Effector CD4-positive, alpha-beta T cell (primary cell): ENCODE measurements around the gene AZGP1.
"Not testable (repeated sequence)": the region's sequence is repeated elsewhere in the genome, so short reads cannot be mapped to it uniquely, and the experiment has no call there.

Experiments
- DNase-seq: peaks from one replicate; pipeline ENCODE4 v3.0.0-alpha.2; 2020

Gene AZGP1

DNA sequence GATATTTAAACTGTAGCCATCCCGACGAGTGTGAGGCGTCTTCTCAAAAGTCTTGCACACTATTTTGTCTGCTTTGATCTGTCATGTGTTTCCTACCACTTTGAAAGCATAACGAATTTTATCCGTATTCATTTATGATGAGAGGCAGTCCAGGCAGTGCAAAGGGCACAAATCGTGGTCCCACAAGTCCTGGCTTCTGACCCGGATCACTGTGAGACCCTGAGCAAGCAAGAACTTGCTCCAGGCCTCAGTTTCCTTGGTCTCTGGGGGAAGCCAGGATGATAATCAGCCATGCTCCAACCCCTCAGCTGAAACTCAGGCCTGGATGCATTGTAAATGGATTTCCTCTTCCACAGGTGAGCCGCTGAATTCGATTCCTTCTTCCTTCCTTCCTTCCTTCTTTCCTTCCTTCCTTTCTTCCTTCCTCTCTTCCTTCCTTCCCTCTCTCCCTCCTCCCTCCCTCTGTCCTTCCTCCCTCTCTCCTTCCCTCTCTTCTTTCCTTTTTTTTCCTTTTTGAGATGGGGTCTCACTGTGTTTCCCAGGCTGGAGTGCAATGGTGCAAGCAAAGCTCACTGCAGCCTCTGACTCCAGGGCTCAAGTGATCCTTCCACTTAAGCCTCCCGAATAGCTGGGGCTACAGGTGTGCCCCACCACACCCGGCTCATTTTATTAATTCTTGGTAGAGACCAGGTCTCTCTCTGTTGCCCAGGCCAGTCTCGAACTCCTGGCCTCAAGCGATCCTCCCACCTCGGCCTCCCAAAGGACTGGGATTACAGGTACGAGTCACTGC is 21.1 kb upstream of the AZGP1 start:
- no peak for DNase-seq

DNA sequence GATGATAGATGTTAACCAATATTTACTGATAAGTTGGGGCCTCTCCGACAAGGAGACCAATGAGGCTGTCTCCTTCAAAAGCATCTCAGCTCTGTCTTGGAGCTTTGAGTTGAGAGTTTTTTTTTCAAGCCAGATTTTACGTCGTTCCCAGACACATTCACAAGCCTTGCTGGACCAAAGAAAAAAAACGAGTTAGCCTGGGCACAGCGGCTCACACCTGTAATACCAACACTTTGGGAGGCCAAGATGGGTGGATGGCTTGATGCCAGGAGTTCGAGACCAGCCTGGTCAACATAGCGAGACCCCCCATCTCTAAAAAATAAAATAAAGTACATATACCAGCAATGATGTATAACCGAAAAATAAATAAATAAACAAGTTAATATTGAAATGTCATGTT is 19.0 kb upstream of the AZGP1 start:
- DNase-seq: no peak

DNA sequence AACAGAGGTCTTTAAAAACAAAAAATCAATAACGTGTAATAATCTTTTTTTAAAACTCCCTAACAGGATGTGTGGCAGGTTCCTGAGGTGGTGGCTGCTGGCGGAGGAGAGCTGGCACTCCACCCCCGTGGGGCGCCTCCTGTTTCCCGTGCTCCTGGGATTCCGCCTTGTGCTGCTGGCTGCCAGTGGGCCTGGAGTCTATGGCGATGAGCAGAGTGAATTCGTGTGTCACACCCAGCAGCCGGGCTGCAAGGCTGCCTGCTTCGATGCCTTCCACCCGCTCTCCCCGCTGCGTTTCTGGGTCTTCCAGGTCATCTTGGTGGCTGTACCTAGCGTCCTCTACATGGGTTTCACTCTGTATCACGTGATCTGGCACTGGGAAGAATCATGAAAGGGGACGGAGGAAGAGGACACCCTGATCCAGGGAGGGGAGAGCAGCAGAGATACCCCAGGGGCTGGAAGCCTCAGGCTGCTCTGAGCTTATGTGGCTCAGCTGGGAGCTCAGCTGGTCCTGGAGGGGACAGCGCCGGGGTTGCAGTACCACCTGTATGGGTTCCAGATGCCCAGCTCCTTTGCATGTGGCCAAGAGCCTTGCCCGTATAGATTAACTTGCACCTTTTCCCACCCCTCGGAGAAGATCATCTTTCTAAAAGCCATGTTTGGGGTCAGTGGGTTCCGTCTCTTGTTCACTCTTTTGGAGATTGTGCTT is 16.7 kb upstream of the AZGP1 start:
- no peak for DNase-seq

DNA sequence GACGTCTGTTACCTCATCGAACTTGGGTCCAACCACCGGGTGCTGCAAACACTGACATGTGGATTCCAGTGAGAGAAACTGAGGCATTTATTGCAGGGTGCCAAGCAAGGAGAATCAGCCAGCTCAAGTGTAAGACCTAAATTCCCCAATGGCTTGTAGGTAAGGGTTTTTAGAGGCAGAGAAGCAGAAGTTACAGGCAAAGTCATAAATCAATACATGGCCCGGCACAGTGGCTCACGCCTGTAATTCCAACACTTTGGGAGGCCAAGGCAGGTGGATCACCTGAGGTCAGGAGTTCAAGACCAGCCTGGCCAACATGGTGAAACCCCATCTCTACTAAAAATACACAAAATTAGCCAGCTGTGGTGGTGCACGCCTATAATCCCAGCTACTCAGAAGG is 15.7 kb upstream of the AZGP1 start:
- not testable (repeated sequence) for DNase-seq

DNA sequence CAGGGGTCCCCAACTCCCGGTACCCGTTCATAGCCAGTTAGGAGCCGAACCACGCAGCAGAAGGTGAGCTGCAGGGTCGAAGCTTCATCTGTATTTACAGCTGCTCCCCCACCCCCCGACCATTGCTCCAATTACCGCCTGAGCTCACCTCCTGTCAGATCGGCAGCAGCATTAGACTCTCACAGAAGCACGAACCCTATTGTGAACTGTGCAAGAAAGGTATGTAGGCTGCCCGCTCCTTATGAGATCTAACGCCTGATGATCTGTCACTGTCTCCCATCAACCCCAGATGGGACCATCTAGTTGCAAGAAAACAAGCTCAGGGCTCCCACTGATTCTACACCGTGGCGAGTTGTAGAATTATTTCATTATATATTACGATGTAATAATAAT is 14.6 kb upstream of the AZGP1 start:
- DNase-seq: no peak

DNA sequence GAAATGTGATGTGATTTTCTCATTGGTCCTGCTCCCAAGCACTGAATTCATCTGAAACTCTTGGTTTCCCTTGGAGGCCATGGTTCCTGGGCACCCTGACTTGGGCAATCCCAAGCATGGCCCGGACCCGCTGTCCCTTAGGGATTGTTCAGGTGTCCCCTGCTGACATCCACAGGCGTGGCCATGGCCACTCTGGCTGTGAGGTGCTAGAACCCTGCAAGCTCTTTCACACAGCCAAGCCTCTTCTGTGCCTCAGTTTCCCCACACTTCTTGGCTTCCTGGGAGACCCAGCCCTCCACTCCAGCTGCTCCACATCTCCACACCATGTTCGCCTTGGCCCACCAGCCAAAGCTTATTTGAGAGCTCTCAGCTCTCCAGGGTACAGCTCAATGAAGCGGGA is 12.0 kb upstream of the AZGP1 start:
- no peak for DNase-seq

DNA sequence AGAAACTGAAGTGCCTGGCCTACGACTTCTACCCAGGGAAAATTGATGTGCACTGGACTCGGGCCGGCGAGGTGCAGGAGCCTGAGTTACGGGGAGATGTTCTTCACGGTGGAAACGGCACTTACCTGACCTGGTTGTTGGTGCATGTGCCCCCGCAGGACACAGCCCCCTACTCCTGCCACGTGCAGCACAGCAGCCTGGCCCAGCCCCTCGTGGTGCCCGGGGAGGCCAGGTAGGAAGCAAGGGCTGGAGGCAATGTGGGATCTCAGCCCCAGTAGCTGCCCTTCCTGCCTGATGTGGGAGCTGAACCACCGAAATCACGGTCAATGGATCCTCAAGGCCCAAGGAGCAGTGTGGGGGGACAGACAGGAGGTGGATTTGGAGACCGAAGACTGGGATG is 11.5 kb upstream of the AZGP1 start:
- DNase-seq: not testable (repeated sequence)

DNA sequence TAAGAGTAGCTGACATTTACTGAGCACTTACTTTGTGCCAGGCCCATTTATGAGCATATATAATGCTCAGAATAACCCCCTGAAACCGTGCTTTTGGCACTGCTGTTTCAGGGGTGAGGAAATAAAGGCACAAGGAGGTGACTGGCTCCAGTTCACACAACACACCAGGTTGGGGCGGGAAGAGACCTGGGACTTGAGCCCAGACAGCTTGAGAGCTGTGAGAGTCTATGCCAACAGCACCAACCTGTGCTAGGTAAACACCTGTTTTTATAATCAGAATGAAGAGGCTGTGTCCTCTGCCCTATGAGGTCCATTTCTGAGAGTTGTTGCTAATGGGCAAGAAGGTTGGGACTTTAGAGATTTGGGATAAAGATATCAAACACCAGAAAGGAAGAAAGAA is 8.8 kb upstream of the AZGP1 start:
- no peak for DNase-seq

DNA sequence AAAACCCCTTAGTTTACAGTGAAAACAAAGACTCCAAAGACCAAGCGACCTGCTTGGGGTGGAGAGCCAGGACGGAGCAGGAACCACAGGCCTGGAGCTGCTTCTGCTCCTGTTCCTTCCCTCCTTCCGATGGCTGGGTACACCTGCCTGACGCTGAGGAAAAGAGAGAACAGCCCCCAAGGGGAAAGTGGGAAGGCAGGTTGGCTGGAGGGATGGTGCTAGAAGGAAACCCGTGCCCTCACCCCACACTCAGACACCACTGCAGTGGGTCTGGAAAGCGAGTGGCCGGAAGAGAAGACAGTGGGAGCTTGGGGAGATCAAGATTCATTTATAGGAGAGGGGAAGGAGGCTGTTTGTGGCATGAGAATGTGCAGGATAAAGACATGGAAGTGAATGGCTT is 5.2 kb upstream of the AZGP1 start:
- not testable (repeated sequence) for DNase-seq

DNA sequence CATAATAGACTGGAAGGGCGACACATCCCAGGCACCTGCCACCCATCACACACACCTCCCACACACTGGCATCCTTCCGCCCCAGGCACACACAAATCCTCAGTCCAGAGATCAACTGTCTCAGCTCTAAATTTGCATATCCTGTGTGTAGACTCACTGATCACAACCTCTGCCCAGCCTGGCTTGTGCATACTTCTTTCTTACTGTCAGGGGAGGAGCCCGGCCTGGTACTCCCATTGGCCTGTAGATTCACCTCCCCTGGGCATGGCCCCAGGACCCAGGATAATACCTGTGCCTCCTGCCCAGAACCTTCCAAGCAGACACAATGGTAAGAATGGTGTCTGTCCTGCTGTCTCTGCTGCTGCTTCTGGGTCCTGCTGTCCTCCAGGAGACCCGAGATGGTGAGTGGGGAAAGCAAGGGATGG is 4.6 kb upstream of the AZGP1 start:
- DNase-seq: not testable (repeated sequence)

DNA sequence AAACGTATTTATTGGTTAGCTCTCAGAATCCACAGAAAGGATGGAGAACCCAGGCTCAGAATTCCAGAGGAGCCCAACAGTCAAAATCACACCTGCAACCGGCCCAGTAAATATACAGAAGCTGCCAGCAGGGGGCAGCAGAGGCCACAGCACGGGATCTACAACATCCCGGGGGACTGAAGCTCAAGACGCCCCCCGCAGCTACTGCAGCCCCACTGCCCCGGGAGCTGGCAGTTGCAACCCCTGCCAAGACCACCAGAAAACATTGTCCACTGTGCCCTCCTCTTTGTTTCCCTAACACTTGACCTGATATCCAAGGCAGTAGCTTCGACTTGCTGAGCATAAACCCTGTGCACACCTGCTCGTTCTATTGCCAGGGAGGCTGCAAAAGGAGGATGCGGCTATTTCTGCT is 4.0 kb upstream of the AZGP1 start:
- peak; percentile 63 for DNase-seq

DNA sequence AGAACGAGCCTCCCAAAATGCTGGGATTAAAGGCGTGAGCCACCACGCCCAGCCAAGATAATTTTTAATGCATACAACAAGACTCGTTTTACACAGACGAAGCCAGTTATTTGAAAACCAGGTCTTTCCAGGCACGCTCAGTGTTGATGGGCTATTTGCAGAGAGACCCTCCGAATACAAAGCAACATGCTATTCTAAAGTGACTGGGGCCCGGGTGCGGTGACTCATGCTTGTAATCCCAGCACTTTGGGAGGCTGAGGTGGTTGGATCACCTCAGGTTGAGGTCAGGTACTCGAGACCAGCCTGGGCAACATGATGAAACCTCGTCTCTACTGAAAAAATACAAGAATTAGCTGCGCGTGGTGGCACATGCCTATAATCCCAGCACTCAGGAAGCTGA is 795 bp upstream of the AZGP1 start:
- DNase-seq: no peak

DNA sequence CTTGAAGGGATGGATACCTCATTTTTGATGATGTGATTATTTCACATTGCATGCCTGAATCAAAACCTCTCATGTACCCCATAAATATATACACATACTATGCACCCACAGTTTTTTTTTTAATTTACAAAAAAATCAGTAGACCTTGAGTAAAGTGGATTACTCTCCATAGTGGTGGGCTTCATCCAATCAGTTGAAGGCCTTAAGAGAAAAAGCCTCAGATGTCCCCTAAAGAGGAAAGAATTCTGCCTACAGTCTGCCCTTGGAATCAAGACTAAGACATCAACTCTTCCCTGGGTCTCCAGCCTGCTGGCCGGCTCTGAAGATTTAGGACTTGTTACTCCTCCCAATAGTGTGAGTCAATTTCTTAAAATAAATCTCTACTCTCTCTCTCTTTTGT is 1.1 kb downstream of the AZGP1 start:
- DNase-seq: no peak

DNA sequence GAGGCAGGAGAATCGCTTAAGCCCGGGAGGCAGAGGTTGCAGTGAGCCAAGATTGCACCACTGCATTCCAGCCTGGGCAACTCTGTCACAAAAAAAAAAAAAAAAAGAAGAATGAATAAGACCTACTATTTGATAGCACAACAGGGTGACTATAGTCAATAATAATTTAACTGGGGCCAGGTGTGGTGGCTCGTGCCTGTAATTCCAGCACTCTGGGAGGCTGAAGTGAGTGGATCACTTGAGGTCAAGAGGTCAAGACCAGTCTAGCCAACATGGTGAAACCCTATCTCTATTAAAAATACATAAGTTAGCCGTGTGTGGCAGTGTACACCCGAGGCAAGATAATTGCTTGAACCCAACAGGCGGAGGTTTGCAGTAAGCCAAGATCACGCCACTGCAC is 2.0 kb downstream of the AZGP1 start:
- not testable (repeated sequence) for DNase-seq

DNA sequence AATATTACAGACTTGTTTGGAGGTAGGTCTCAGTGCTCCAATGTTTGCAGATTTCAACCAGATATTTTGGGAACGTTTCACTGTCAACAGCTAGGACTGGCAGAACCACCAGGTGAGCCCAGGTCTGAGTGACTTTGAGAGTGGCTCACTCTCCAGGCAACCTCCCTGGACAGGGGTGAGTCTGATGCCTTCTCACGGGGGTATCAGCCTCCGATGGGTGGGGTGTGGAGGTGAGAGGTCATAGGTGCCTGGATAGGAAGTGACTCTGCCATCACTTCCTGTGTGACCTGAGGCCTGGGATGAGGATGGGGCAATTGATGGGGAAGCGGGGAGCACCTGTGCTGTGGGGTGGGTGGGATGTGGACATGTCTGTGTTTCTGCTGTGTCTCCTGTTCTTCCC is 4.6 kb downstream of the AZGP1 start:
- DNase-seq: no peak

DNA sequence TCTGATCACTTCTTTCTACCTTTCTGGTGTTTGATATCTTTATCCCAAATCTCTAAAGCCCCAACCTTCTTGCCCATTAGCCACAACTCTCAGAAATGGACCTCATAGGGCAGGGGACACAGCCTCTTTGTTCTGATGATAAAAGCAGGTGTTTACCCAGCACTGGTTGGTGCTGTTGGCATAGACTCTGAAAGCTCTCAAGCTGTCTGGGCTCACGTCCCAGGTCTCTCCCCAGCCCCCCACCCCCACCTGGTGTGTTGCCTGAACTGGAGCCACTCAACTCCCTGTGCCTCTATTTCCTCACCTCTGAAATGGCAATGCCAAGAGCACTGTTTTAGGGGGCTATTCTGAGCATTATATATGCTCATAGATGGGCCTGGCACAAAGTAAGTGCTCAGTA is 6.0 kb downstream of the AZGP1 start:
- DNase-seq: not testable (repeated sequence)

DNA sequence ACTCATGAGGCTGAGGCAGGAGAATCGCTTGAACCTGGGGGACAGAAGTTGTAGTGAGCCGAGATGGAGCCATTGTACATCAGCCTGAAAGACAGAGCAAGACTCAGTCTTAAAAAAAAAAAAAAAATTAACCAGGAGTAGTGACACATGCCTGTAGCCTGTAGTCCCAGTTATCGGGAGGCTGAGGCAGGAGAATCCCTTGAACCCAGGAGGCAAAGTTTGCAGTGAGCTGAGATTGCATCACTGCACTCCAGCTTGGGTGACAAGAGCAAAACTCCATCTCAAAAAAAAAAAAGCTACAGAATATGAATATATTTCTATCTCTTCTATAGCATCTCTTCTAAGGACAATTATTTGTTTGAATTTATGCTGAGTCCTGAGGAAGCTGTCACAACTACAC is 6.5 kb downstream of the AZGP1 start:
- DNase-seq: no peak

DNA sequence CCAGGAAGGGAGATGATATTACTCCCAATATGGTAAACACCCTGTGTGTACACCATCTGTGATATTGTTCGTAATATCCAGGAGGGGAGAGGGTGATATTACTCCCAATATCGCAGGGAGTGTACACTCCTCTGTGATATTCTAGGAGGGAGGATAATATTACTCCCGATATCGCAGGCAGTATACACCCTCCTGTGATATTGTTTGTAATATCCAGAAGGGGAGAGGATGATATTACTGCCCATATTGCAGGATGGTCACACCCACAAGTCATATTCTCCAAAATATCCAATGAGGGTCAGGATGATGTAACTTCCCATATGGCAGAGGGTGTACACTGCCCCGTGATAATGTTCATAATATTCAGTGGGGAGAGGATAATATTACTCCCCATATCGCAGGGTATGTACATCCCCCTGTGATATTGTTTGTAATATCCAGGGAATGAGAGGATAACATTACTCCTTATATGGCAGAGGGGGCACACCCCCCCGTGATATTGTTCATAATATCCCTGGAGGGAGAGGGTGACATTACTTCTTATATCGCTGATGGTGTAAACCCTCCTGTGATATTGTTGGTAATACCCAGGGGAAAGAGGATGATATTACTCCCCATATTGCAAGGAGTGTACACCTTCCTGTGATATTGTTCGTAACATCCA is 17.1 kb downstream of the AZGP1 start:
- DNase-seq: no peak

DNA sequence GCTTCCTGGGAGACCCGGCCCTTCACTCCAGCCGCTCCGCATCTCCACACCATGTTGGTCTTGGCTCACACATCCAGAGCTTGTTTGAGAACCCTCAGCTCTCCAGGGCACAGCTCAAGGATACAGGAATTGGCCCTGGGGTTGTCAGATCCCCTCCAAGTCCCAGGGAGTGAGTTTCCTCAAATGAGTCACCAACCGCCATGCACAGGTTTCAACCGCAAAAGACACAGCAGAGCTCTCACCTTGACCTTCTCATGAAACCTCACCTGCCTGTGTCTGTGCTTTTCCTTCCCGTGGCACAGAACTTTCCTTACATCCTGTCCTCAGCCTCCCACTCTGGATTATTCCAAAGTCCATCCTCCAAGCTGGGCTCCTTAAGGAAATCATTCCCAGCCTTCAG is 20.6 kb downstream of the AZGP1 start:
- DNase-seq: no peak

DNA sequence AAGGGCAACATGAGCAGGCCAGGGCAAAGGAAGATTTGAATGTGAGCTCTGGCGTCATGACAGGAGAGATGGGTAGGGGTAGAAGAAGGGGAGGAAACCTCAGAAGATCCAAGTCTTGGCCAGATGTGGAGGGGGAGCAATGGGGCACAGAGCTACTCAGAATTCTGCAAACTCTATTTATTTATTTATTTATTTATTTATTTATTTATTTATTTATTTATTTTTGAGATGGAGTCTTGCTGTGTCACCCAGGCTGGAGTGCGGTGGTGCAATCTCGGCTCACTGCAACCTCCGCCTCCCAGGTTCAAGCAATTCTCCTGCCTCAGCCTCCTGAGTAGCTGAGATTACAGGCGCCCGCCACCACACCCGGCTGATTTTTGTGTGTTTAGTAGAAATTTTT is 21.2 kb downstream of the AZGP1 start:
- not testable (repeated sequence) for DNase-seq

DNA sequence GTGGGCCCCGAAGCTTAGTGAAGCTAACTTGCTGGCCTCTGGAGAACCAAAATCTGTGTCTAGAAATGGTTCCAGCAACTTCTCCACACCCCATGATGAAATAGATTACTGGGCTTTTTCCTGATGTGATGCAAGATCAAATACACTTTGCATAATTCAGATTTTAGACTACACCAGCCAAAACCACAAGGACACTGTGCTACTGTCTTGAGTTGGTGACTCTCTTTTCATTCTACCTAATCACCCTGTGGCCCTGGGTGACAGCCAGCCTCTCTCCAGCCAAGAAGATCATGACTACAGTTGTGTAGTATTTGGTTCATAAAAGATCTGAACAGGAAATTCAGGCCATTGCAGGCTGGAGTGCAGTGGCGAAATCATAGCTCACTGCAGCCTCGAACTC is 22.2 kb downstream of the AZGP1 start:
- DNase-seq: no peak

DNA sequence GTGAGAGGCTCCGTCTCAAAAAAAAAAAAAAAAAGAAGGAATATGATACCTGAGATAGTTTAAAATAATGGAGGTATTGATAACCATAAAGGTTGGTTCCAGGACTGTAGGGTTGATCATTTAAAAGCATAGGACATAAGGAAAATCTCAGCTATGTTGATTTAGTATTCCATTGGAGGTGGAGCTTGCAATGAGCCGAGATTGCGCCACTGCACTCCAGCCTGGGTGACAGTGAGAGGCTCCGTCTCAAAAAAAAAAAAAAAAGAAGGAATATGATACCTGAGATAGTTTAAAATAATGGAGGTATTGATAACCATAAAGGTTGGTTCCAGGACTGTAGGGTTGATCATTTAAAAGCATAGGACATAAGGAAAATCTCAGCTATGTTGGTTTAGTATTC is 23.2 kb downstream of the AZGP1 start:
- not testable (repeated sequence) for DNase-seq

DNA sequence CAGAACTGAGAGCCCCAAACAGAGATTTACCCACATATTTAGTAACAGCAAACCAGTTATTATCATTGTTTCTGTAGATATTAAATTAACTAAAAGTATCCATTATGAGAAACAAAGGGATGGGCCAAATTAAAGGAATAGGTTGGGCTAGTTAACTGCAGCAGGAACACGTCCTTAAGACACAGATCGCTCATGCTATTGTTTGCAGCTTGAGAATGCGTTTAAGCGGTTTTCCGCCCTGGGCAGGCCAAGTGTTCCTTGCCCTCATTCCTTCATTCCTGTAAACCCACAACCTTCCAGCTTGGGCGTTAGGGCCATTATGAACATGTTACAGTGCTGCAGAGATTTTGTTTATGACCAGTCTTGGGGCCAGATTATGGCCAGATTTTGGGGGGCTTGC is 25.0 kb downstream of the AZGP1 start:
- not testable (repeated sequence) for DNase-seq

DNA sequence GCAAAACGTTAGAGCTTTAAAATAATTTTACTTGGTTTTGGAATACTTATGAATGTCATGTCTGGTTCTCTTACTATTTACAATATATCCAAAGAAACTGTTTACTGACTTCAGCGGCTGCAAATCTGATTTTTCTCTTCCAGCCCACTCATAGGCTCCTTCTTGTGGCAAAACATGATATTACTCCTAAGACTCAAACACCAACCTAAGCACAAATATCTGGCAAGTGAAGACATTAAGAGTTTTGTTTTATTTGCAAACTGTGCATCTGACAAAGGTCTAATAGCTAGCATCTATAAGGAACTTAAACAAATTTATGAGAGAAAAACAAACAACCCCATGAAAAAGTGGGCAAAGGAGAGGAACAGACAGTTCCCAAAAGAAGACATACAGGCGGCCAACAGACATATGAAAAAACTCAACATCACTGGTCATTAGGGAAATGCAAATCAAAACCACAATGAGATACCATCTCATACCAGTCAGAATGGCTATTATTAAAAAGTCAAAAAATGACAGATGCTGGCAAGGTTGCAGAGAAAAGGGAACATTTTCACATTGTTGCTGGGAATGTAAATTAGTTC is 26.1 kb downstream of the AZGP1 start:
- DNase-seq: no peak
